Gastrocnemius medialis (tissue), 4 donors: ENCODE measurements around the gene IGLL5. TPM values are rescaled to one million over a fixed set of nuclear protein-coding genes. Genes with fewer than 3 reads are reported as not detected.

ENCODE experiments used
- ATAC-seq, 2 donors: fragments of 150-250 bp; one replicate each; pipeline ENCODE4 v1.9.1; 2016
- DNase-seq, 2 donors: peaks; one replicate each; pipeline ENCODE4 v3.0.0-alpha.2; 2019
- H3K27ac ChIP-seq, 4 donors: fragments of 200-600 bp; sonication (generic); 1 replicate in 1 of 4; 2 replicates in 3 of 4; pipeline ENCODE4 v1.5.1; 2016 to 2018; ENCODE audit warnings: mild to moderate bottlenecking in 2 of 4, moderate library complexity in 1 of 4
- H3K27me3 ChIP-seq, 3 donors: fragments of 200-600 bp; sonication (generic) in 2 of 3; 1 replicate in 1 of 3; 2 replicates in 2 of 3; pipeline versions ENCODE4 v1.5.1 to v1.6.0; 2016 to 2019; ENCODE audit warnings: mild to moderate bottlenecking in 1 of 3, moderate library complexity in 1 of 3
- H3K36me3 ChIP-seq, 2 donors: fragments of 200-600 bp; sonication (generic) in 1 of 2; one replicate each; pipeline ENCODE4 v1.5.1; 2017 to 2018
- H3K4me1 ChIP-seq, 2 donors: fragments of 200-600 bp; sonication (generic) in 1 of 2; one replicate each; pipeline ENCODE4 v1.5.1; 2016 to 2017; ENCODE audit warnings: mild to moderate bottlenecking in 2 of 2
- H3K4me3 ChIP-seq, 4 donors: fragments of 200-600 bp; sonication (generic) in 3 of 4; 1 replicate in 1 of 4; 2 replicates in 3 of 4; pipeline ENCODE4 v1.5.1; 2016 to 2019; ENCODE audit warnings: mild to moderate bottlenecking in 2 of 4
- H3K9me3 ChIP-seq, 3 donors: fragments of 200-600 bp; sonication (generic) in 2 of 3; 1 replicate in 1 of 3; 2 replicates in 2 of 3; pipeline ENCODE4 v1.5.1; 2016 to 2019
- CTCF ChIP-seq, 5 experiments: fragments of 450-650 bp in 3 of 5; fragments of 200-600 bp in 2 of 5; sonication (generic) in 2 of 5; IDR thresholded peaks in 4 of 5; conservative IDR thresholded peaks in 1 of 5; 1 replicate in 4 of 5; 2 replicates in 1 of 5; pipeline ENCODE4 v1.5.1; 2016 to 2019; ENCODE audit warnings: antibody characterized with exemption in 5 of 5, mild to moderate bottlenecking in 3 of 5, moderate library complexity in 3 of 5
- POLR2A ChIP-seq, 2 donors: fragments of 450-650 bp; IDR thresholded peaks; one replicate each; pipeline ENCODE4 v1.6.1; 2017; ENCODE audit warnings: antibody characterized with exemption in 2 of 2, mild to moderate bottlenecking in 2 of 2, moderate library complexity in 2 of 2
- in situ Hi-C, 4 donors: fragments of 200-750 bp; cut with MboI; loops; one replicate each; pipeline versions ENCODE4 v1.15.0 to v1.8.0; 2017; ENCODE audit warnings: low sequenced_read_pairs in 4 of 4
- intact Hi-C: fragments of 100-400 bp; cut with DNase I; formaldehyde crosslinking; loops from one replicate; pipeline ENCODE4 v1.15.1; 2023; ENCODE audit warnings: low total_unique reads
- total RNA-seq, 4 donors: library from RNA; depleted of rRNA; stranded (reverse); fragments of >200 nt; gene quantifications; one replicate each; pipeline versions ENCODE4 v1.1.0 to v1.2.3, GENCODE V29; 2016

The IGLL5 gene
- total RNA-seq, 4 donors from 2014 or later, result 0.49 TPM; not detected in 3

- no peak for DNase-seq
- ATAC-seq, result no peak
These were observed 26.4 kb downstream of the IGLL5 start for GRCh38 chr22:22913989-22914388.

GRCh38 chr22:22914726-22915669, 27.4 kb downstream of the IGLL5 start:
- H3K4me3 ChIP-seq, result no peak overlapping the region
- no peak for ATAC-seq
- no peak for TF ChIP-seq POLR2A (IDR thresholded peaks at IDR 0.05)
- no peak for TF ChIP-seq CTCF (IDR thresholded peaks at IDR 0.05 in 4 of 5, conservative IDR thresholded peaks at IDR 0.05 in 1 of 5)
- intact Hi-C loops (no loop called here), in situ Hi-C loops (no loop called here)
- no peaks in the 10 kb centered on the region for H3K27me3 ChIP-seq
- DNase-seq, result no peak
- no peaks in the 10 kb centered on the region for H3K4me1 ChIP-seq
- H3K27ac ChIP-seq, result no peak overlapping the region
- no peaks in the 10 kb centered on the region for H3K36me3 ChIP-seq
- no peaks in the 10 kb centered on the region for H3K9me3 ChIP-seq

More at GRCh38 chr22:22913989-22914388, 26.4 kb downstream of the IGLL5 start:
- Histone ChIP-seq H3K27me3 (no peaks in the 10 kb centered on the region), H3K4me3 (no peak overlapping the region), H3K36me3 (no peaks in the 10 kb centered on the region), H3K27ac (no peak overlapping the region), H3K9me3 (no peaks in the 10 kb centered on the region), H3K4me1 (no peaks in the 10 kb centered on the region)
- TF ChIP-seq CTCF (IDR thresholded peaks at IDR 0.05 in 4 of 5, conservative IDR thresholded peaks at IDR 0.05 in 1 of 5), result no peak
- no peak for TF ChIP-seq POLR2A (IDR thresholded peaks at IDR 0.05)
- intact Hi-C loops (no loop called here), in situ Hi-C loops (no loop called here)

GRCh38 chr22:22915670-22916035, 28.0 kb downstream of the IGLL5 start:
- in situ Hi-C loops (no loop called here), intact Hi-C loops (no loop called here)
- Histone ChIP-seq H3K27me3 (no peaks in the 10 kb centered on the region), H3K36me3 (no peaks in the 10 kb centered on the region), H3K27ac (no peak overlapping the region), H3K4me3 (no peak overlapping the region), H3K4me1 (no peaks in the 10 kb centered on the region), H3K9me3 (no peaks in the 10 kb centered on the region)
- TF ChIP-seq CTCF (IDR thresholded peaks at IDR 0.05 in 4 of 5, conservative IDR thresholded peaks at IDR 0.05 in 1 of 5) (no peak), POLR2A (IDR thresholded peaks at IDR 0.05) (no peak)
- DNase-seq (no peak), ATAC-seq (no peak)

GRCh38 chr22:22916215-22916951, 28.8 kb downstream of the IGLL5 start:
- H3K9me3 ChIP-seq, result no peaks in the 10 kb centered on the region
- ATAC-seq (no peak), DNase-seq (no peak)
- H3K4me1 ChIP-seq, result no peaks in the 10 kb centered on the region
- no peak overlapping the region for H3K4me3 ChIP-seq
- intact Hi-C loops (no loop called here), in situ Hi-C loops (no loop called here)
- TF ChIP-seq CTCF (IDR thresholded peaks at IDR 0.05 in 4 of 5, conservative IDR thresholded peaks at IDR 0.05 in 1 of 5) (no peak), POLR2A (IDR thresholded peaks at IDR 0.05) (no peak)
- no peak overlapping the region for H3K27ac ChIP-seq
- H3K36me3 ChIP-seq, result no peaks in the 10 kb centered on the region
- H3K27me3 ChIP-seq, result no peaks in the 10 kb centered on the region
